Hippocampal formation (tissue), 2 donors: ENCODE data around the gene C14orf39.

ENCODE experiments used
- DNase-seq, 2 donors: peaks; one replicate each; lab custom pipeline; 2025; lab: John Stamatoyannopoulos, UW

Gene C14orf39

GRCh38 chr14:60485598-60486251 lies at the start of gene C14orf39:
Gene C14orf39 (minus strand): TSS chr14:60486063. CDS start chr14:60485078, 985 bp downstream.
- no peak for DNase-seq

- no peak for DNase-seq
Observed at GRCh38 chr14:60532442-60532841, 46.6 kb upstream of the C14orf39 start.

- no peak for DNase-seq
Observed at GRCh38 chr14:60515511-60516289, 29.8 kb upstream of the C14orf39 start.

- no peak for DNase-seq
Observed at GRCh38 chr14:60514741-60515491, 29.1 kb upstream of the C14orf39 start.

- DNase-seq = no peak
Observed at GRCh38 chr14:60514378-60514740, 28.5 kb upstream of the C14orf39 start.

- no peak for DNase-seq
Observed at GRCh38 chr14:60512973-60513571, 27.2 kb upstream of the C14orf39 start.

GRCh38 chr14:60512126-60512525 lies 26.3 kb upstream of the C14orf39 start:
- no peak for DNase-seq

GRCh38 chr14:60510951-60511599 lies 25.2 kb upstream of the C14orf39 start:
- no peak for DNase-seq

GRCh38 chr14:60510254-60510950 lies 24.5 kb upstream of the C14orf39 start:
- no peak for DNase-seq

- DNase-seq = no peak
Observed at GRCh38 chr14:60509438-60510253, 23.8 kb upstream of the C14orf39 start.

GRCh38 chr14:60508707-60509437 lies 23.0 kb upstream of the C14orf39 start, which contains the start of gene SIX6:
Gene SIX6 (plus strand): TSS chr14:60509146. CDS start chr14:60509399, 253 bp downstream.
- no peak for DNase-seq

GRCh38 chr14:60508363-60508706 lies 22.5 kb upstream of the C14orf39 start:
- DNase-seq = no peak

GRCh38 chr14:60506985-60507829 lies 21.3 kb upstream of the C14orf39 start:
- DNase-seq = no peak

GRCh38 chr14:60506462-60506984 lies 20.7 kb upstream of the C14orf39 start:
- DNase-seq = no peak

GRCh38 chr14:60506010-60506409 lies 20.1 kb upstream of the C14orf39 start:
- DNase-seq = no peak

GRCh38 chr14:60505448-60505847 lies 19.6 kb upstream of the C14orf39 start:
- no peak for DNase-seq

GRCh38 chr14:60502541-60502940 lies 16.7 kb upstream of the C14orf39 start:
- DNase-seq = no peak

- DNase-seq = no peak
Observed at GRCh38 chr14:60495946-60496345, 10.1 kb upstream of the C14orf39 start.
